Stimulated activated CD4-positive, alpha-beta T cell treated with anti-CD3 and anti-CD28 coated beads, TNF-alpha, amount 100 ng/mL, for 48 hours (primary cell): ENCODE measurements around the gene HDAC3.

Source experiments
- DNase-seq, 3 donors: peaks; one replicate each; pipeline ENCODE4 v3.0.0-alpha.2; 2020; ENCODE audit warnings: low read depth in 3 of 3

HDAC3 gene

DNA sequence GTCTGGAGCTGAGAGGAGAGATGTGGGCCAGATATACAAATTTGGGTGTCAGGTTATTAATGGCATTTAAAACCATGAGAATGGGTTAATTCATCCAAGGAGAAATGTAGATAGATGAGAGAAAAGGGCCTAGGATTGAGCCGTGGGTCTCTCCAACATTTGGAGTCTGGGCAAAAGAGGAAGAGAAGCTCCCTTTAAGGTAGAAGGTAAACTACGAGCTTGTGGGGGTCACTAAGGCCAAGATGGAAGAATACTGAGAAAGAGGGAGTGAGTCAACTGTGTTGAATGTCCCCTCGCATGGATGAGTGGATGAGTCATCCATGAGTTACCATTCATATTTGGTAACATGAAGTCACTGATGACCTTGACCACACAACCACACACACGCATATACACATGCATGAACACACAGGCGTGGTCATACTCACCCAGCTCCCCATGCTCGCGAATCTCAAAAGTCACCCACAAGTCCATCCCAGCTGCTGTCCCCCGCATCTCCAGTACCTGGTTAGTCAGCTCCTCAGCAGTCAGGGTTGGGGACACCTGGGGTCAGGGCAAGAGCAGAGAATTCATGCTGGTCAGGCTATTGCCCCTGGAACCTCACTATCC lies 21.4 kb upstream of the HDAC3 start:
- DNase-seq, result no peak

DNA sequence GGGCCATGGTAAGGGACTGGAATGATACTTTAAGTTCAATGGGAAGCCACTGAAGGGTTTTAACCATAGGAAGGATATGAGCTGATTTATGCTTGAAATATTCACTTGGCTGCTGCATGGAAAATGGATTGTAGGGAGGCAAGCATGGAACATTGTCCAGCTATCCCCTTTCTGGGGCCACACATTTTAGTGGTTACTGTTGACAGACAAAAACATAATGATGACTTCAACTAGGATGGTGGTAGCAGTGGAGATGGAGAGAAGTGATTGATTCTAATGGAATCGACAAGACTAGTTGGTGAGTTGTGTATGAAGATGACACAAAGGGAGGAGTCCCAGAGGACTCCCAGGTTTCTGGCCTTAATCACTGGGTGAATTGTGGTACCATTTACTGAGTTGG lies 20.8 kb upstream of the HDAC3 start:
- no peak for DNase-seq

DNA sequence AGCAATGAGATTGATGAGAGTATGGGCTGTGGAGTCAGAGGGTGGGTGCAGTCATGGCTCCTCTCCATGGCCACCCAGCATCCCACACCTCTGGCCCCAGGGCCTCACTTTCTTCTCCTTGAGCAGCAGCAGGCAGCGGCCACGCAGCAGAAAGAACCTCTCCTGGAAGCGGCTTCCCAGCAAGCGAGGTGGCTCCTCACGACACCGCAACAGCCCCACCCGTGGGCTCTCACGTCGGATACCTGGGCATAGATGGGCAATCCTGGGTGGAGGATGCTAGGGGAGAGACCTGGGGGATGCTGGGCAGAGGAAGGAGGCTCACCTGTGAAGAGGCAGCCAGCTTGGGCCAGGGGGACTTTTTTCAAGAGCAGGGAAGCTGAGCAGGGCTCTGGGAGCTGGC lies 19.7 kb upstream of the HDAC3 start:
- no peak for DNase-seq

DNA sequence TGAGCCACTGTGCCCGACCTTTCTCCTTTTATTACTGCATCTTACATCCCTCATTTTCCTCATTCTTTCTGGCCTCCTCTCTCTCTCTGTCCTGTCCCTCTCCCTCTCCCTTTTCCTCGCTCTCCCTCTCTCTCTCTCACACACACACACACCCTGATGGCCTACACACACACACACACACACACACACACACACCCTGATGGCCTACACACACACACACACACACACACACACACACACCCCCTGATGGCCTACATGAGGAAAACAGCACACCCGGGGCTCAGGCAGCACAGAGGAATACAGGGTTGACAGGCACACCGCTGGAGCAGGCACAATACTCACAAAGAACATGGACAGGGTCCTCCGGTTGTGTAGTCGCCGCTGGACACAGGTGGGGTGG lies 18.4 kb upstream of the HDAC3 start:
- DNase-seq, result no peak

DNA sequence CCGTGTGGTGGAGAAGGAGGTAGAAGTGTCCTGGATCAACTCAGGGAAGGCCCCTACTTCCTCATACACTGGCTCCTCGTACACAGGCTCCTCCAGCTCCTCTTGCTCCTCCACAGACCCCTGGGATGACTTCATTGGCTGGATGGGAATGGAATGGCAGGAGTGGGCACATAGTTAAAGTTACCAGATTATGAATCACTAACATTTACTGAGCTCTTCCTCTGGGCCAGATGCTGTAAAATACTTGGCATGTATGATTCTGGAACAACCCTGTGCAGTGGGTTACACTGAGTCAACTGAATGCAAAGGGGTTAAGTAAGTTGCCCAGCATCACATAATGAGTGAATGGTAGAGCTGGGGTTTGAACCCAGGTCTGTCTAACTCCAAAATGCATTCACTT lies 17.6 kb upstream of the HDAC3 start:
- no peak for DNase-seq

DNA sequence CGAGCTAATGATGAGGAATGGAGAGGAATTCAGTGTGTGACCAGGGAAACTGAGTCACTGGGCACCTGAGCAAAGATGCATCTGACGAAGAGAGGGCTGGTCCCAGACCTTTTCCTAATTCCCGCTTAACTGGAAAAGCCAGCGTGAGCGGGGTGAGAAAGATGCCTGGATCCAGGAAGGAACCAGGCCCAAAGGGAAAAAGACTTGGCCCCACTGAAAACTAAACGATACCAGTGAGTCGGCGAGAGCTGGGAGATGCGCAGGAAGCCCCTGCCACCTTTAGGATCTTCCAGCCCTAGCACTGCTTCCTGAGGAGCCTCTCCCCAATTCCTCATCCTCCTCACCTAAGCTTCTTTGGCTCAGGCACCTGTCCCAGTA lies 15.1 kb upstream of the HDAC3 start:
- DNase-seq, result no peak

DNA sequence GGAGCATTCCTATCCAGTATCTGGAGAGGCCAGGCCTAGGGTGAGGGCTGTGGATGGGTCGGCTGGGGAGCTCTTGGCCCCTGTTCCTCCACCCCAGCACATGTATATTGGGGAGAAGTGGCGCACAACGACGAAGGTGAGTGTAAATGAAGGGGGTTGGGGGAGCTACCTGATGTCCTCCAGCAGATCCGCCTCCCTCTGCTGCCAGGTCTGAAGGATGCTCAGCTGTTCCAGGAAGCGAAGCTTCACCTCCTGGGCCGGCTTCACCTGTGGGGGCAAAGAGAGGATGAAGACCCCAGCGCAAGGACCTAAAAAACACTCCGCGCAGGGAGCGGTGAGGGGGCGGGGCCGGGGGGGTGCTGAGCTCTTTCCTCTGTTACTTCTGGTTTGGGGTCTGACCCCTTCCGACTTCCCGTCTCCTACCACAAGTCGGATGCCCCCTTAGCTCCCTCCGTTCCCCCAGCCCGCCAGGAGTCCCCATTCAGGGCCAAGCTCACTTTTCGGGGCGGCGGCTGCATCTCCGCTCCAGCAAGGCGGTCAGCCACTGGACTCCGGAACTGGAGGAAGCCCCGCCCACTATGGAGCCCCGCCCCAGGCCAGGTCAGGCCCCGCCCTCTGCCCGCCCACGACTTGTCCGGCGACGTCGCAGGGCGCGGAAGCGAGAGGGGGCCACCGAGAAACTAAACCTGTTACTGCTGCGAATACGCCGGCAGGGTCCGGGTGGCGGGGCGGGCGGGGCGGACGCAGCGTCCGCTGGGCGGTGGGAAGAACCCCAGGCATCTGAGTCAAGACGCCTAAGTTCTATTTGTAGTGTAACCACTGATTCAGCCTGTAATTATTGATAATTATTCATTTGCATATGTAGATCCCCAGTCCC lies 14.4 kb upstream of the HDAC3 start, which contains the start of gene FCHSD1:
FCHSD1 (minus strand) TSS at position 568 of the 877 bp plus-strand sequence; CDS start at position 518, 50 bp downstream.
- peak; percentile 71 to 80 (median 71) for DNase-seq

DNA sequence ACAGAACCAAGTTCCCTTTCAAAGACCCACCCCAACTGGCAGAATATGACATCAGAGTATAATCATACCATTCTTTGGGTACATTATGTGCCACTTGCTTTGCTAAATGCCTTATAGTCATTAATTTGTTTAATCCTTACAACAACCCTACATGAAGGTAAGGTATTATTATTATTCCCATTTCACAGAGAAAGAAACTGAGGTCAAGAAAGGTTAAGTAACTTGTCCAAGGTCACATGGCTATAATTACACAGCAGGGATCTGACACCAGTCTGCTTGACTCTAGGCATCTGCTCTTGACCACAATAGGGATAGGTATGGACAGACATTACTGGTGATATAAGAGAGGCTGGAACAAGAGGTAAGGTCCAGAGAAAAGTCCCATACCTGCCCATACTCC lies 13.3 kb upstream of the HDAC3 start:
- no peak for DNase-seq

DNA sequence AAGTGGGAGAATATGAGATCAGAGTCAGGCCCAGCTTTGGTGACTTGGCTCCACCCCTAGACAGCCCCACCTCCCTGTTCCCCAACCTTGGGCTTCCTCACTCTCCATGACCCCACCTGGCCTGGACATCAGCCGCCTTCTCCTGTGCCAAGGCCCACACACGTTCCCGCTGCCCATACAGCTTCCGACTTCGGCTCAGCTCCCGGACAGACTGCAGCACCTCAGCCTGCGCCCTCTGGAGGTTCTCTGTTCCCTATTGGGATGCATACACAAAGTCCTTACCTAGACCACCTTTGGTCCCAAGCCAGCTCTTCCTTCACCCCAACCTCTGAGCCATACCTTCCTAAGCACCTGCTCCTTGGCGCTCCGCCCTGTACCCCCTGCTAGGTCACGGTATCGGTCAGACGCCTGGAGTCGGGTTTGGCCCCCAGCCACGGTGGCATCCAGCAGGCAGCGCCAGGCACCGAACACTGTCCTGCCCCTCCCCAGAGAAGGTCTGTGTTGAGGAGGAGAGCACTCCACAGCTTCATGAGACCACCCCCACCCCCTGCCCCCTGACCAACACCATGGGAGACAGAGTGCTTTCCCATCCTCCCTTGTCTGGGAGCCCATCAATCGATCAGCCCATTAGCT lies 12.5 kb upstream of the HDAC3 start:
- DNase-seq, result no peak

DNA sequence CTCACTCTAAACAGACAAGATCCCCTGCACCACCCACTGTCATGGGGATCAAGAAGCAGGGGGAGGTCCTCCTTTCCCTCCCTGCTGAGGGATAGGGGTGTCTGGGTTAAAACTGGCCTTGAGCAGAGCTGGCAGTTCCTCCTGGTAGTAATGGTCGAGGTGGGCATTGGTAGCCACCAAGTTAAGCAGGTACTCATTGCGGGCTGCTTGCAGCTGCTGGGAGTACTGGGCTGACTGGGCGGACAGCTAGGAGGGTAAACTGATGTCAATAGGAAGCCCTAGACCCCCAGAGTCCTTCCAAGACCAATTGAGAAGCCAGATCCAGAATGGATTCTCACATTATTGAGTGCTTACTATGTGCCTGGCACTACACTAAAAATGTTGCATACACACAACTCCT lies 11.2 kb upstream of the HDAC3 start:
- DNase-seq, result no peak

DNA sequence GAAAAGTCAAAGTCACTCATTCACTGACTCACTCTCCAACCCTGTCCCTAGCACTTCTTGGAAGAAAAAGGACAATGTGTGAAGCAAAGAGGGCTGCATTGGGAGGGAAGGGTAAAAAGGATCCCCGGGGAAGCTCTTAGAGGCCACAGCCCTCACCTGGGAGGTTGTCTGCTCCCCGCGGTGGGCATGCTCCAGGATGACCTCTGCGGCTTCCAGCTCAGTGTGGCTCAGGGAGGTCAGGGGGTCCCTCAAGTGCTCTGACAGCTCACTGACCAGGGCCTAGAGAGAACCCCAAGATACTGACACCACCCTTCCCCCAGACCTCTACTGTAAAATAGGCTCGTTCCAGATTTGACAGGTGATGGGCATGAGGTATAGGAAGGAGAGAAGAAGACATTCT lies 10.6 kb upstream of the HDAC3 start:
- no peak for DNase-seq

DNA sequence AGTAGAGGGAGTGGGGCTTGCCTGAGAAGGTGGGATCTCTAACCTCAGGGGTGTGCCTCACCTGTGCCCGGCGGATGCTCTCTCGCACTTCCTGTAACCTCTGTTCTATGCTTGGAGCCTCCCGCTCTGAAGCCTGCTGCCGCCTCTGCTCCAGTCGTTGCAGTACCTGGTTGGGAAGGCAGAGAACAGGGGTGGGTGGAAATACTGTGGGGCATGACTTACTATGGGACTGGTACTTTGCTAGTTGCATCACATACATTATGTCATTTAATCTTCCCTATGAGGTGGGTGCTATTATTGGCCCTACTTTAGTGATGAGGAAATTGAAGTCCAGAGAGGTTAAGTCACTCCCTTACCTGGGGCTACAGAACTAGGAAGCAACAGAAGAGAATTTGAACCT lies 9.4 kb upstream of the HDAC3 start:
- no peak for DNase-seq

DNA sequence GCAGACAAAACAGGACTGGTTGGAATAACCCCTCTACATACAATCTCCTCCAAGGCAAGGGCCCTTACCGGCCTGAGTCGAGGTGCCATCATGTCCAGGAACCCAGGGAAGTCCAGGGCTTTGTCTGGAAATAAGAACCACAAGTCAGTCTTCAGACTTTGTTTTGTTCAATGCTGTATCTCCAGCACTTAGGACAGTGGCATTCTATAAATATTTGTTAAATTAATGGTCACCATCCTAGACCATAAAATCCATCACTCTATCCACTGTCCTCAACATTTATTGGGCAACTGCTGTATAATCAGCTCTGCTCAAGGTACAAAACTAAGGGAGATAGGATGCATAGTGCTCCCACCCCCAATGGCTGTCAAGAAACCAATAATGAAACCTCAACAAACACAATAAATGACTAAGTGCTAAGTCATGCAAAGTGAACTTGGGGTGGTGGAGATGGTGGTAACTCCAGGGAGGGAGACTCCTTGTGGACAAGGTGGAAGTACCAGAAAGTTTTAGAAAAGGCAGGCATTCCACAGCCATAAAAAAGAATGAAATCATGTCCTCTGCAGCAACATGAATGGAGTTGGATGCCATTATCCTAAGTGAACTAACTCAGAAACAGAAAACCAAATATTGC lies 5.1 kb upstream of the HDAC3 start:
- no peak for DNase-seq

DNA sequence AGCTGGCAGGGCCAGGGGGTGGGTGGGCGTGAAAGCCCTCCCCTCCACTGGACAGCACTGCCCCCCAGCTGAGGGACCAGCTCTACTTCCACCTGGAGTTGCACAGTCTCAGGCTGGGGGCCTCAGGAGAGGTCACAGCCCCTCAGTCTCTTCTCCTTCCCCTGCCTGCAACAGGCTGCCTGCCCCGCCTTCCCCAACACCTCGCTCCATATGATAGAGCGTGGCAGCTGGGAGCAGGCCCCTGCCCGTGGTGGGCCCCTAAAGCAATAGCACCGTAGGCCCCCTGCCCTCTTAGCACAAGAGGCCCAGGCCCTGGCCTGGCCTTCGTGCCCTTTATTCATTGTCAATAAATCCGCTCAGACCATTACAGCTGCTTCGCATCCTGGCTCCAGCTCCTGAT lies 4.0 kb upstream of the HDAC3 start:
- DNase-seq, result no peak

DNA sequence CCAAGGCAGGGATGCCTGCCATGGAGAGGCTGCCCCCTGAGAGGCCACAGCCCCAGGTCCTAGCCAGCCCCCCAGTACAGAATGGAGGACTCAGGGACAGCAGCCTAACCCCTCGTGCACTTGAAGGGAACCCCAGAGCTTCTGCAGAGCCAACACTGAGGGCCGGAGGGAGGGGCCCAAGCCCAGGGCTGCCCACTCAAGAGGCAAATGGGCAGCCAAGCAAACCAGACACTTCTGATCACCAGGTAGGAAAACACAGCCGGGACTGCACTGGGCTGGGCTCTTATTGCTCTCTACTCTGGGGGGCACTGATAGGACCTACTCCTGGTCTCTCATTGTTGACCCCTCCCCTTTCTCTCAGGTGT lies 3.4 kb upstream of the HDAC3 start:
- DNase-seq, result no peak

DNA sequence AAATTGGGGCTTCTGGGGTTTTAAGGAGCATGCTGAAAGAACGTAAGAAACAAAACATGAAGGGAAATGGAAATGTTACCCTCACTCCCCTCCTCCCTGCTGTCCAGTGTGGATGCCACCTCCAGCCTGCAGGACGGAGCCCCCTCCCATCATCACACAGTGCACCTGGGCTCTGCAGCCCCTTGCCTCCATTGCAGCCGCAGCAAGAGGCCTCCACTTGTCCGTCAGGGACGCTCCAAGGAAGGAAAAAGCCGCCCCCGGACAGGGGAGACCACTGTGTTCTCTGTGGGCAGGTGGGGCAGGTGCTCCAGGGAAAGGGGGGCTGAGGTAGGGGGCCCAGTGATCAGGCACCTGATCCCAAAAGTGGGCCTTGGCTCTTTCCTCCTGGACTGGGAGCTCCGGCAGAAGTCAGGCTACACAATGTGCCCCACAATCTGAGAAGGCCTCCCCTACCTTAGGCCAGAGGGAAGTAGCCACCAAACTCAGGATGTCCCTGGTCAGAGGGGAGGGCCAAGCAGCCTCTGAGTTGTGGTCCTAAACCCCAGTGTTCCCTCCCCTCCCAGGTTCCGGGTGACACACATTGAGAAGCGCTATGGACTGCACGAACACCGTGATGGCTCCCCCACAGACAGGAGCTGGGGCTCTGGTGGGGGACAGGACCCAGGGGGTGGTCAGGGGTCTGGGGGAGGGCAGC lies 2.9 kb upstream of the HDAC3 start:
- DNase-seq, result no peak

DNA sequence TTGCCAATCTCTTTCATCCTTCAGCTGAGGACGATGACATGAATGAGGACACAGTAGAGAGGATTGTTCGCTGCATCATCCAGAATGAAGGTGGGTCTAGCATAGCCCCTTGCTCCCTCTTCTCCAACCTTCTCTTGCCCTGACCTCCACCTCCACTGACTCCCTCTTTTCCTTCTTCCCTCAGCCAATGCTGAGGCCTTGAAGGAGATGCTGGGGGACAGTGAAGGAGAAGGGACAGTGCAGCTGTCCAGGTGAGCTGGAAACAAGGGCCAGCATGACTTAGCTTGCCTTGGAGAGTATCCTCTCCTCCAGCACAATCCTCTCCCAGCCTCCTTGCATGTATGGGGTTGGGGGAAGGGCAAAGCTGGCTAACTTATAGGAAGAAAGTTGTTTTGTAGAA lies 2.1 kb upstream of the HDAC3 start:
- no peak for DNase-seq

DNA sequence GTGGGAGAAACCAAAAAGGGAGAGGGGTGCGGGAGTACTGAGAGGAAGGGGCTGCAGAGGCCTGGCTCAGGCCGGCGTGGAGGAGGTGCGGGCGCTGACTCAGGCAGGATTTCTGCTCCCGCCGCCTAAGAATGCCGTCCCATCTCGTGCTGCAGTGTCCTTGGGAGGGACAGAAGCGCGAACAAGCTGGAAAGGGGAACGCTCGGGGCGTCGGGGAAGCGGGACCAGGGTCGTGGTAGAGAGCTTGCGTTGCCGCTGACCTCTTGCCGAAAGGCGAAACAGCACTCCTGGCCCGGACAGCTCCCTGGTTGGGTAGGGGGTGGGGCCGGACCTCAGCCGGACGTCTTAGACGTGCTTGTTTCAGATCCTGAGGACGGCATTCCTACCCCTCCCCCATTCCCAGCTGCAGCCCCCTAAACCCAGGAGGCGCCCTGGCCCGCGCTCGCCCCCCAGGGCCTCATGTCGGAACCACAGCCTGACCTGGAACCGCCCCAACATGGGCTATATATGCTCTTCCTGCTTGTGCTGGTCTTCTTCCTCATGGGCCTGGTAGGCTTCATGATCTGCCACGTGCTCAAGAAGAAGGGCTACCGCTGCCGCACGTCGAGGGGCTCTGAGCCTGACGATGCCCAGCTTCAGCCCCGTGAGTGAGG lies 1.2 kb upstream of the HDAC3 start:
- peak in 1 of 3 donors; percentile 49 for DNase-seq

DNA sequence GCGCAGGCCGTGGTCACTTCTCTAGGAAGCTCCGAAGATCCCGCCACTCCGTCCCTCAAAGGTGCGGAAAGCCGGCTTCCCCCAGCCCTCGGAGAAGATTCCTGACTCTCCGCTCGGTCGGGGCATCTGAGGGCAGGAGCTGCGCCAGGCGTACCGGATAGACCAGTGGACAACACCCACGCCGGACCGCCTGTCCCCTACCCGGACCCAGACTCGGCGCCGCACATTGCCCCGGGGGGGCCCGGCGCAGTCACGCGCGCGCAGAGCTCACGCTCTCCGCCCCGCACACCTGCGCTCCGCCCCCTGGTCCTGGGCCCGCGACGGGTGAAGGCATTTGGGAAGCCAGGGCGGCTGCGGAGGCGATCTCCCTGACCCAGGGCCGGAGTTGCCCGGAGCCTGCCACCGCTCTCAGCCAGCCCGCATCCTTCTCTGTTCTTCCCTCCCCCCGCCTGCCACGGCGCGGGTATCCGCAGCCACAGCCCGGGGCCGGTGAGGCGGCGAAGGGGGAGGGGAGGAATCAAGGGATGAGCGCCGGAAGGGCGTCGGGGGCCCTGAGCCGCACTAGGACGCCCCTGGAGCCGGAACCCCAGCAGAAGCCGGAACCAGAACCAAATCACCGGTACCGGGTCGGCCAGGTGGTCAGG lies 596 bp upstream of the HDAC3 start:
- no peak for DNase-seq

DNA sequence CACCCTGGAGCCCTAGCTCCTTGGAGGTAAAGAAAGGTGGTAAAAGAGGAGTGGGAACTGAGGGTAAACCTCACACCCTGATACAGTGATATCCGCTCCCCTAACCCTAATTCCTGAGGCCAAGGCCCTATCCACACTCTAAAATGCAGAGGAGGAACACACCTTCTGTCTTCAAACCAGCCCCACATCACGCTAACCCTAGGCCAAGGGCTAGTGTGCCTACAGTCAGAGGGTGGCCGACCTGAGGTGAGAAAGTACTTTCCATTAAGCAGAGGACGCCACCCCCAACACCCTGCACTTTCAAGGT lies 590 bp downstream of the HDAC3 start:
- DNase-seq, result no peak

DNA sequence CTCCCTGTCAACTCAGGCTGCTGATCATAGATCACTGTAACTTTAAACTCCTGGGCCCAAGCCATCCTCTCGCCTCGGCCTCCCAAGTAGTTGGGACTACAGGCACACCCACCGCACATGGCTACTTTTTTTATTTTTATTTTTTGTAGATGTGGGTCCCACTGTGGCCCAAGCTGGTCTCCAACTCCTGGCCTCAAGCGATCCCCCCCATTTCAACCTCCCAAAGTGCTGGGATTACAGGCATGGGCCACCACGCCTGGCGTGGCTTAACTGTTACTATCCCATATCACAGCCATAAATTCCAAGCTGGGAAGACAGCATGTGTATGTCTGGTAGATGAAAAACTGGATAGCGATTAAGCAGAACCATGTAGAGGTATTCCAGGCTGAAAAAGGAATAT lies 1.0 kb downstream of the HDAC3 start:
- no peak for DNase-seq
